Trophoblast cell (in vitro differentiated cells and primary cell): Measurements from ENCODE around the gene KDM2A.

Experiments used
- DNase-seq, 2 donors: peaks; one replicate each; pipeline ENCODE4 v3.0.0-alpha.2; 2016
- H2AFZ ChIP-seq: 2 replicates; pipeline ENCODE4 v1.6.1; 2013; ENCODE audit warnings: low read length, moderate library complexity, mild to moderate bottlenecking; ENCODE audit not compliant: insufficient read depth, poor library complexity
- H2AK5ac ChIP-seq: 2 replicates; pipeline ENCODE4 v1.6.1; 2013; ENCODE audit warnings: mild to moderate bottlenecking, low read length
- H2BK120ac ChIP-seq: 2 replicates; pipeline ENCODE4 v1.6.1; 2013; ENCODE audit warnings: low read length, mild to moderate bottlenecking, moderate library complexity; ENCODE audit not compliant: insufficient read depth, poor library complexity
- H2BK12ac ChIP-seq: 2 replicates; pipeline ENCODE4 v1.6.1; 2013; ENCODE audit warnings: mild to moderate bottlenecking, low read length, moderate library complexity
- H2BK5ac ChIP-seq: 2 replicates; pipeline ENCODE4 v1.6.1; 2013; ENCODE audit warnings: low read length, low read depth, moderate library complexity, mild to moderate bottlenecking; ENCODE audit not compliant: poor library complexity
- H3K14ac ChIP-seq: 2 replicates; pipeline ENCODE4 v1.6.1; 2013; ENCODE audit warnings: mild to moderate bottlenecking, low read length
- H3K18ac ChIP-seq: 2 replicates; pipeline ENCODE4 v1.6.1; 2013; ENCODE audit warnings: mild to moderate bottlenecking, low read length
- H3K23ac ChIP-seq: 2 replicates; pipeline ENCODE4 v1.6.1; 2013; ENCODE audit warnings: low read length
- H3K27ac ChIP-seq: 2 replicates; pipeline ENCODE4 v1.5.1; 2013; ENCODE audit warnings: low read depth, mild to moderate bottlenecking, inconsistent platforms, low read length, moderate library complexity
- H3K27me3 ChIP-seq: 2 replicates; pipeline ENCODE4 v1.6.1; 2013; ENCODE audit warnings: inconsistent platforms, mild to moderate bottlenecking, low read length, moderate library complexity; ENCODE audit not compliant: insufficient read depth
- H3K36me3 ChIP-seq, 2 experiments: 1 replicate in 1 of 2; 2 replicates in 1 of 2; pipeline ENCODE4 v1.6.1; 2013; ENCODE audit warnings: low read length in 2 of 2, mild to moderate bottlenecking in 2 of 2, moderate library complexity in 1 of 2; ENCODE audit not compliant: insufficient read depth in 2 of 2, control insufficient read depth in 1 of 2
- H3K4ac ChIP-seq: 2 replicates; pipeline ENCODE4 v1.6.1; 2013; ENCODE audit warnings: low read depth, mild to moderate bottlenecking, low read length, moderate library complexity
- H3K4me1 ChIP-seq, 2 experiments: 1 replicate in 1 of 2; 2 replicates in 1 of 2; pipeline ENCODE4 v1.6.1; 2013; ENCODE audit warnings: low read length in 2 of 2, mild to moderate bottlenecking in 2 of 2, moderate library complexity in 1 of 2; ENCODE audit not compliant: insufficient read depth in 2 of 2, control insufficient read depth in 1 of 2
- H3K4me2 ChIP-seq: 2 replicates; pipeline ENCODE4 v1.6.1; 2013; ENCODE audit warnings: inconsistent platforms, mild to moderate bottlenecking, low read length, moderate library complexity
- H3K4me3 ChIP-seq: 2 replicates; pipeline ENCODE4 v1.5.1; 2013; ENCODE audit warnings: mild to moderate bottlenecking, low read depth, low read length, inconsistent platforms
- H3K79me1 ChIP-seq: one replicate; pipeline ENCODE4 v1.6.1; 2013; ENCODE audit warnings: low read length
- H3K79me2 ChIP-seq: 2 replicates; pipeline ENCODE4 v1.6.1; 2013; ENCODE audit warnings: low read length, mild to moderate bottlenecking; ENCODE audit not compliant: control insufficient read depth, insufficient read depth, poor library complexity
- H3K9ac ChIP-seq: 2 replicates; pipeline ENCODE4 v1.6.1; 2013; ENCODE audit warnings: mild to moderate bottlenecking, low read length
- H3K9me3 ChIP-seq: 2 replicates; pipeline ENCODE4 v1.6.1; 2013; ENCODE audit warnings: low read depth, mild to moderate bottlenecking, control low read depth, inconsistent platforms, low read length; ENCODE audit not compliant: insufficient read depth
- H4K12ac ChIP-seq: 2 replicates; pipeline ENCODE4 v1.6.1; 2013; ENCODE audit warnings: low read depth, mild to moderate bottlenecking, low read length, moderate library complexity
- H4K8ac ChIP-seq: 2 replicates; pipeline ENCODE4 v1.6.1; 2013; ENCODE audit warnings: low read depth, mild to moderate bottlenecking, low read length, moderate library complexity
- H4K91ac ChIP-seq: one replicate; pipeline ENCODE4 v1.6.1; 2013; ENCODE audit warnings: low read depth, mild to moderate bottlenecking, low read length, moderate library complexity
- WGBS: extraction: QIAGEN DNeasy Blood & Tissue Kit; methylation state at CpG from one replicate; pipeline ENCODE4 v1.1.7; 2013; ENCODE audit warnings: missing lambda C conversion rate; ENCODE audit not compliant: insufficient read length, insufficient coverage; ENCODE audit errors: extremely low coverage; 5-methylcytosine and 5-hydroxymethylcytosine counted together

The KDM2A gene

GRCh38 chr11:67275606-67276409 is 156.7 kb downstream of the KDM2A start:
- H2BK120ac ChIP-seq, result no peak overlapping the region
- no peak overlapping the region for H3K23ac ChIP-seq
- no peak for DNase-seq
- peaks cover 2 to 11% of the 10 kb centered on the region in 2 experiments for H3K4me1 ChIP-seq
- no peak overlapping the region for H3K9ac ChIP-seq
- peaks cover 2% of the 10 kb centered on the region for H3K79me2 ChIP-seq
- H3K9me3 ChIP-seq, result no peaks in the 10 kb centered on the region
- no CpG with 5 or more reads among the region's 17 CpGs for WGBS
- H4K12ac ChIP-seq, result no peak overlapping the region
- peak overlapping the region; percentile 0 for H3K4me3 ChIP-seq
- no peak overlapping the region for H2AFZ ChIP-seq
- H4K91ac ChIP-seq, result no peak overlapping the region
- no peak overlapping the region for H2AK5ac ChIP-seq
- no peak overlapping the region for H3K14ac ChIP-seq
- no peak overlapping the region for H3K4me2 ChIP-seq
- H3K27me3 ChIP-seq, result no peaks in the 10 kb centered on the region
- H3K18ac ChIP-seq, result peak overlapping the region; percentile 9
- H4K8ac ChIP-seq, result no peak overlapping the region
- H3K79me1 ChIP-seq, result no peaks in the 10 kb centered on the region
- peaks cover 50 to 56% of the 10 kb centered on the region in 2 experiments for H3K36me3 ChIP-seq
- no peak overlapping the region for H2BK12ac ChIP-seq
- no peak overlapping the region for H2BK5ac ChIP-seq
- no peak overlapping the region for H3K4ac ChIP-seq
- H3K27ac ChIP-seq, result no peak overlapping the region

GRCh38 chr11:67276781-67277230 is 157.7 kb downstream of the KDM2A start:
- H3K9ac ChIP-seq, result no peak overlapping the region
- no CpG with 5 or more reads among the region's 16 CpGs for WGBS
- no peak overlapping the region for H3K23ac ChIP-seq
- H2AK5ac ChIP-seq, result no peak overlapping the region
- H3K4me2 ChIP-seq, result no peak overlapping the region
- H2BK12ac ChIP-seq, result no peak overlapping the region
- H3K14ac ChIP-seq, result no peak overlapping the region
- H3K9me3 ChIP-seq, result no peaks in the 10 kb centered on the region
- no peak overlapping the region for H4K8ac ChIP-seq
- H3K27ac ChIP-seq, result no peak overlapping the region
- H3K4me1 ChIP-seq, result peaks cover 0 to 8% of the 10 kb centered on the region in 2 experiments
- no peak overlapping the region for H3K4ac ChIP-seq
- H3K79me2 ChIP-seq, result peaks cover 2% of the 10 kb centered on the region
- no peak for DNase-seq
- no peaks in the 10 kb centered on the region for H3K79me1 ChIP-seq
- no peak overlapping the region for H3K4me3 ChIP-seq
- H3K36me3 ChIP-seq, result peaks cover 59 to 65% of the 10 kb centered on the region in 2 experiments
- no peak overlapping the region for H4K12ac ChIP-seq
- no peak overlapping the region for H3K18ac ChIP-seq
- H2BK120ac ChIP-seq, result no peak overlapping the region
- no peak overlapping the region for H4K91ac ChIP-seq
- no peak overlapping the region for H2BK5ac ChIP-seq
- H2AFZ ChIP-seq, result no peak overlapping the region
- H3K27me3 ChIP-seq, result no peaks in the 10 kb centered on the region

DNA sequence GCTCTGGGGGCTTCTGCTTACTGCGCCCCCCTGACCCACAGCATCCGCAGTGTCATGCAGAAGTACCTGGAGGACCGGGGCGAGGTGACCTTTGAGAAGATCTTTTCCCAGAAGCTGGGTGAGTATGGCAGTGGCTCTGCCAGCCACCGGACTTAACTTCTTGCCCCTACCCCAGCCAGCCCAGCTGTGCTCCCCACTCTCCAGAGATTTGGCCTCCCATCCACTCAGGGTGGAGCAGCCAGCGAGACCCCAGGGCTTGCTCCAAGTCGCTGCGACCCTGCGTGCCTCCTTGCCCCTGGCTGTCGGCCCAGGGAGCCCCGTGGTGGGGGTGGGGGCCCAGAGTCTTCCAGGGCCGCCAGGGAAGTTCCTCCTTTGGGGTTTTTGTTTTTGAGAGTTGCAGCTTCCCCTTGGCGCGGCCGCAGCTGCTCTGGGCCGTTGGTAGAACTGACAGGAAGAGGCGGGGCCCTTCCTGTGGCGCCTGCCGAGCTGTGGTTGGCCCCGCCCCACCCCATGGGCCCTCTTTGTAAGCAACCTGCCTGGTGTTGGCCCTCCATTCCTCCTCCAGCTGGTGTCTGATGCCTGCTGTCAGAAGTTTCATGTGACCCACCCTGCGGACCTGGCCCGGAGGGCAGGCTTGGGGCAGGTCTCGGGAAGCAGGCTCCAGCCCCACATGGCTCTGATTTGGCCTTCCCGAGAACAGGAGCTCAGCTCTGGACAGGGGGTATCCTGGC is 158.3 kb downstream of the KDM2A start:
- peak in 1 of 2 donors; percentile 33 for DNase-seq
- Histone ChIP-seq H2BK12ac (no peak overlapping the region), H3K4me2 (no peak overlapping the region), H3K14ac (no peak overlapping the region), H3K4ac (no peak overlapping the region), H4K91ac (no peak overlapping the region), H3K9me3 (no peaks in the 10 kb centered on the region), H3K4me1 (peaks cover 0 to 7% of the 10 kb centered on the region in 2 experiments), H3K27me3 (no peaks in the 10 kb centered on the region), H3K4me3 (no peak overlapping the region), H3K18ac (no peak overlapping the region), H4K8ac (no peak overlapping the region), H3K23ac (no peak overlapping the region), H2BK5ac (no peak overlapping the region), H2BK120ac (no peak overlapping the region), H3K79me2 (no peaks in the 10 kb centered on the region), H3K9ac (no peak overlapping the region), H2AK5ac (no peak overlapping the region), H4K12ac (no peak overlapping the region), H3K27ac (no peak overlapping the region), H2AFZ (no peak overlapping the region), H3K79me1 (no peaks in the 10 kb centered on the region), H3K36me3 (peaks cover 60 to 65% of the 10 kb centered on the region in 2 experiments)
- WGBS, result no CpG with 5 or more reads among the region's 24 CpGs

DNA sequence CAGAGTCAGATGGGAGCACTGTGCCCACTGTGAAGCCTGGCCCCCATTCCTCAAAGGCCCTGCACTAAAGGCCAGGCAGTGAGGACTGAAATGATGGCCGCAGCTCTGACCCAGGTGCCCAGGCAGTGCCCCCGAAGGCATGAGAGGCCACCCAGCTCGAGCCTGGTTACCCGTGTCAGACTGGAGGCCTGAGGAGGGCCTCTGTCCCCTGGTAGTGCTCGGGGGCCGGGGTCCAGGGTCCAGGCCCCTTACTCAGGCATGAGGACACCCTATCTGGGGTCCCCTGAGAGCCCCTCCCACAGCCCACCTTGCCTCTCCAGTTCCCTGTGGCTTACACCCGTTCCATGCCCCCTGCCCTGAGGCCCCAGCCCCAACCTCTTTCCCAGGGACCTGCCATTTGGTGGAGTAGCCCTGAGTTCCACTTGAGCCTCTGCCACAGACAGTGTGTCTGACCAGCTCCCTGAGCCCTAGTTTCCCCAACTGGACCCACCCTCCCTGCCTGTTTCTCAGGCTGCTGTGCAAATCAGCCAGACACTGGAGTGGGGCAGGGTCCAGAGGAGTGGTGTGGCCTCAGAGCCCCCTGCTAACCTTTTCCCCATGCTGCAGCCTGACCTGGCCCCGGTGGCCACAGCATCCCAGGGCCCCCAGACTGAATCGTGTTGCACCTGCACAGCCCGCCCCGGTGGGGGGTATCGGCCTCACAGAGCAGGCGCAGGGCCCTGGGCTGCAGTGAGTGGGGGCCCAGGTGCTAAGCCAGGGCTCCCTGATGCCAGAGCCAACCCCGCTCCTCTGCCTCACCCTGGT is 159.3 kb downstream of the KDM2A start:
- no peak overlapping the region for H3K4me3 ChIP-seq
- H4K8ac ChIP-seq, result no peak overlapping the region
- no peak overlapping the region for H2BK5ac ChIP-seq
- H3K9me3 ChIP-seq, result no peaks in the 10 kb centered on the region
- no peaks in the 10 kb centered on the region for H3K79me2 ChIP-seq
- H4K91ac ChIP-seq, result no peak overlapping the region
- H3K36me3 ChIP-seq, result peaks cover 64 to 71% of the 10 kb centered on the region in 2 experiments
- no peak overlapping the region for H3K9ac ChIP-seq
- H2BK120ac ChIP-seq, result no peak overlapping the region
- no peak overlapping the region for H2AK5ac ChIP-seq
- H3K27ac ChIP-seq, result no peak overlapping the region
- H3K18ac ChIP-seq, result no peak overlapping the region
- H2BK12ac ChIP-seq, result no peak overlapping the region
- H2AFZ ChIP-seq, result no peak overlapping the region
- no peak overlapping the region for H3K23ac ChIP-seq
- H3K4me2 ChIP-seq, result no peak overlapping the region
- no peak overlapping the region for H4K12ac ChIP-seq
- no CpG with 5 or more reads among the region's 14 CpGs for WGBS
- H3K14ac ChIP-seq, result no peak overlapping the region
- H3K4me1 ChIP-seq, result peaks cover 0 to 4% of the 10 kb centered on the region in 2 experiments
- no peaks in the 10 kb centered on the region for H3K27me3 ChIP-seq
- DNase-seq, result no peak
- H3K4ac ChIP-seq, result no peak overlapping the region
- no peaks in the 10 kb centered on the region for H3K79me1 ChIP-seq
